ENCODE data around the gene TAF10.
A peak's percentile ranks its signal among the peaks of the same experiment; 100 is the strongest.

TAF10 gene

GRCh38 chr11:6646071-6646470 lies 34.1 kb upstream of the TAF10 start:
- DNase-seq (ENCODE audit: low read depth): peak; percentile 91
- TF ChIP-seq, protein P1, sequence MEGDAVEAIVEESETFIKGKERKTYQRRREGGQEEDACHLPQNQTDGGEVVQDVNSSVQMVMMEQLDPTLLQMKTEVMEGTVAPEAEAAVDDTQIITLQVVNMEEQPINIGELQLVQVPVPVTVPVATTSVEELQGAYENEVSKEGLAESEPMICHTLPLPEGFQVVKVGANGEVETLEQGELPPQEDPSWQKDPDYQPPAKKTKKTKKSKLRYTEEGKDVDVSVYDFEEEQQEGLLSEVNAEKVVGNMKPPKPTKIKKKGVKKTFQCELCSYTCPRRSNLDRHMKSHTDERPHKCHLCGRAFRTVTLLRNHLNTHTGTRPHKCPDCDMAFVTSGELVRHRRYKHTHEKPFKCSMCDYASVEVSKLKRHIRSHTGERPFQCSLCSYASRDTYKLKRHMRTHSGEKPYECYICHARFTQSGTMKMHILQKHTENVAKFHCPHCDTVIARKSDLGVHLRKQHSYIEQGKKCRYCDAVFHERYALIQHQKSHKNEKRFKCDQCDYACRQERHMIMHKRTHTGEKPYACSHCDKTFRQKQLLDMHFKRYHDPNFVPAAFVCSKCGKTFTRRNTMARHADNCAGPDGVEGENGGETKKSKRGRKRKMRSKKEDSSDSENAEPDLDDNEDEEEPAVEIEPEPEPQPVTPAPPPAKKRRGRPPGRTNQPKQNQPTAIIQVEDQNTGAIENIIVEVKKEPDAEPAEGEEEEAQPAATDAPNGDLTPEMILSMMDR (conservative IDR thresholded peaks at IDR 0.05; ENCODE audit: control insufficient read depth, insufficient read depth, low read depth, low read length): no peak
- H3K4me3 ChIP-seq (ENCODE audit: control insufficient read depth, low read depth, low read length): peak overlapping the region; percentile 24

DNA sequence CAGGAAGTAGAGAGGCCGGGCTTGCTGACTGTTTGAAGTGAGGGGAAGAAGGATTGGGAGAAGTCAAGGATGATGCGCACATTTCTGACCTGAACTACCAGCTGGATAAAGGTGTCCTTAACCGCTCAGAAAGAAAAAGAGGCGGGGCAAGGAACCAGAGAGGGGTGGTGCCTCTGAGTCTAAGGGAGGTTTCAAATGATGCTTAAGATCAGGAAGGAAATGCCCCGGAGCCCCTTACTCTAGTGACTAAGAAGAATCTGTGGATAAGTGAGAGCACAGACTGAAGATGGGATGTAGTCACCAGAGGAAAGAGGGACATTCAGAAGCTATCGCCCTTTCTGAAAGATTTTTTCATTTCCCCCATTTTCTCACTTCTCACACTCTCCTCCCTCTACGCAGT lies 30.9 kb upstream of the TAF10 start:
- TF ChIP-seq, protein P1 (conservative IDR thresholded peaks at IDR 0.05; ENCODE audit: control insufficient read depth, insufficient read depth, low read depth, low read length): no peak
- no peak for DNase-seq (ENCODE audit: low read depth)
- no peak overlapping the region for H3K4me3 ChIP-seq (ENCODE audit: control insufficient read depth, low read depth, low read length)

DNA sequence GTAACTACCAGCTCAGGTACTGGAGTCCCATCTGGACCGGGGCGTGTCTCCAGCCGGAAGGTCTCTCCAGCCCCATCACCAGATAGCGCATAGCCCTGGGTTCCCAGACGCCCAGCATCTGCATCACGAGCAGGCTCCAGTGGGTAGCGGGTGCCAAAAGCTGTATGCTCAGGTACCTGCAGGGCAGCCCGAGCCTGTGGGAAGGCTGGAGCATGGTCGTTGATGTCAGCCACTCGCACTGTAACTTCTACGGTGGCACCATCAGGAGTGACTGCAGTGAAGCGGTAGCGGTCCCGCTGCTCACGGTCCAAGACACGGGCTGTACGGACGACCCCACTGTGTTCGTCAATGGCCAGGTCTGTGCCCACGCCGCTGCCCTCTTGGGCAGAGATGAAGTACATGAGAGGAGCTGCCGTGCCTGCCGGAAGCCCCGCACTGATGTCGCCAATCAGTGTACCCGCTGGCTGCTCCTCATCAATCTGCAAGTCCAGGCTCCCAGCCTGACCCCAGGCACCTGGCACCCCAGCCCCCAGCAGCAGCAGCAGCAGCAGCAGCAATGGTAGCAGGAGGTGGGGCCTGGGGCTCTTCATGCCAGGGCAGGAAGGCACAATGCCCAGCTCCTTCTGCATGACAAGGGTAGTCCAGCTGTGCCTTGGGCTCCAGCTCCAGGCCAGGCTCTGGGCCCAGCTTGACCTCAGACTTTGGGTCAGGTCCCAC lies 29.1 kb upstream of the TAF10 start:
- no peak overlapping the region for H3K4me3 ChIP-seq (ENCODE audit: control insufficient read depth, low read depth, low read length)
- DNase-seq (ENCODE audit: low read depth): no peak
- TF ChIP-seq, protein P1 (conservative IDR thresholded peaks at IDR 0.05; ENCODE audit: control insufficient read depth, insufficient read depth, low read depth, low read length): no peak

GRCh38 chr11:6640036-6640984 lies 28.3 kb upstream of the TAF10 start:
- DNase-seq (ENCODE audit: low read depth): no peak
- TF ChIP-seq, protein P1 (conservative IDR thresholded peaks at IDR 0.05; ENCODE audit: control insufficient read depth, insufficient read depth, low read depth, low read length): no peak
- H3K4me3 ChIP-seq (ENCODE audit: control insufficient read depth, low read depth, low read length): no peak overlapping the region

DNA sequence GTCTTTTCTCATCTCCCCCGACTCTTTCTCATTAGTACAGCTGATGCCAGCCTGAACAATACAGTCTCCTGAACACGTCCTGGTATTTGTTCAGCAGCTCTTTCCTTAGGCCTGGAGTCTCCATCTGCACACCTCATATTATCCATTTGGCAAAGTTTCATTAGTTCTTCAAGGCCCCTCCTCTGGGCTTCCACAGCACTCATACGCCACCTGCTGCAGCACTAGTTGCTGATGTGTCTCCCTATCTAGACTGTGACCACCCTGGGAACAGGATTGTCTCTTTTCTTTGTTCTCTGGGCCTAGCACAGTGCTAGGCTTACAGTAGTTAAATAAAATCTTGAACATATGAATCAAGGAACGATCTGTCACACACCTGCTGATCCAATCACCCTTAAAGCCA lies 26.4 kb upstream of the TAF10 start:
- DNase-seq (ENCODE audit: low read depth): no peak
- TF ChIP-seq, protein P1 (conservative IDR thresholded peaks at IDR 0.05; ENCODE audit: control insufficient read depth, insufficient read depth, low read depth, low read length): no peak
- no peak overlapping the region for H3K4me3 ChIP-seq (ENCODE audit: control insufficient read depth, low read depth, low read length)

GRCh38 chr11:6637871-6638270 lies 25.9 kb upstream of the TAF10 start:
- TF ChIP-seq, protein P1 (conservative IDR thresholded peaks at IDR 0.05; ENCODE audit: control insufficient read depth, insufficient read depth, low read depth, low read length): no peak
- DNase-seq (ENCODE audit: low read depth): peak; percentile 88
- H3K4me3 ChIP-seq (ENCODE audit: control insufficient read depth, low read depth, low read length): no peak overlapping the region
